ENCODE measurements around the gene SUPT16H. TPM values are rescaled to one million over a fixed set of nuclear protein-coding genes. Genes with fewer than 3 reads are reported as not detected.

SUPT16H gene
- total and polyA plus RNA-seq, 2 of the 8 experiments (the other 6 are each of a cell fraction or from before 2014, with no cell fraction given): 138 to 201 TPM

DNA sequence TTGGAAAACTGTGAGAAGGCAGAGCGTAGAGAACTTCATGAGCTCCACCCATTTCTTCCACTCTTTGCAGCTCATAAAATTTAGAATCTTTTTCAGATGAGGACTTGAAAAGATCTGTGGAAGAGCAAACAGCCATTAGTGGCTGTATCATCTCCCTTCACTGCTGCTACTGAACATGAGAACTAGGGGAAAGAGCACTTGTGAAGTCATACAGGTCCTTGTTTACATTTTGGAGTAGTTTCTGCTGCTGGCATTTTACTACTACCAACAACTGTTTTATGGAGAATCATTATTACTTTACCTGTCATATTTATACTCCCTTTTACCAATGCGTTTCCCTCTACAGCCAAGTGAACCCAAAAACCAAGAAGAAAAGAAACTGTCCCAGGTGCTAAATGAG is 62.9 kb downstream of the SUPT16H start:
- H3K4ac ChIP-seq (replicated peaks; ENCODE audit: insufficient read length, low read depth, low read length): no peak overlapping the region
- H2BK12ac ChIP-seq (ENCODE audit: low read depth, low read length): no peak overlapping the region
- H3K9ac ChIP-seq (replicated peaks in 1 of 4; ENCODE audit: extremely low read depth in 1 of 4, low read depth in 3 of 4, low read length in 3 of 4): no peak overlapping the region
- H3K36me3 ChIP-seq (ENCODE audit: control insufficient read depth in 2 of 4, insufficient read depth in 4 of 4, low read length in 3 of 4): no peaks in the 10 kb centered on the region
- CTCF ChIA-PET (ENCODE audit: partially characterized antibody): interaction anchor here (1.0 to 1.8 kb wide), 2 partner anchors 10 to 90 kb away, joined by 4 to 10 read pairs; no protein-coding TSS in a partner anchor
- no peak overlapping the region for H2AK5ac ChIP-seq (ENCODE audit: low read depth, low read length)
- H2BK5ac ChIP-seq (ENCODE audit: low read depth, low read length): no peak overlapping the region
- no peak overlapping the region for H3K4me2 ChIP-seq (ENCODE audit: insufficient read depth in 1 of 2, low read depth in 2 of 2, low read length in 2 of 2)
- no peak overlapping the region for H2BK120ac ChIP-seq (replicated peaks; ENCODE audit: low read depth, low read length)
- H3K4me1 ChIP-seq (replicated peaks in 1 of 4; ENCODE audit: control insufficient read depth in 3 of 4, insufficient read depth in 4 of 4, low read length in 3 of 4): peaks cover 0 to 2% (median 0%) of the 10 kb centered on the region in 4 experiments; a peak in 2 of 7 replicates
- 96% methylated on average over 2 of the region's 2 CpGs; no CpG with 5 or more reads in 1 of the 2 experiments for WGBS, 2 experiments (ENCODE audit: extremely low coverage in 1 of 2, insufficient coverage in 1 of 2, insufficient read length in 1 of 2, insufficient replicate concordance in 2 of 2, low coverage in 1 of 2, low lambda C conversion rate in 2 of 2, missing lambda C conversion rate in 1 of 2)
- no peaks in the 10 kb centered on the region for H3K79me2 ChIP-seq (ENCODE audit: control insufficient read depth in 1 of 2, insufficient read depth in 2 of 2, low read length in 2 of 2)
- H2AFZ ChIP-seq (ENCODE audit: low read length): no peak overlapping the region
- H3K4me3 ChIP-seq (ENCODE audit: extremely low read depth in 1 of 4, insufficient read depth in 2 of 4, low read depth in 3 of 4, low read length in 4 of 4): no peak overlapping the region
- no peak overlapping the region for H3K18ac ChIP-seq (ENCODE audit: extremely low read depth, low read length)
- POLR2A ChIA-PET (ENCODE audit: partially characterized antibody): interaction anchor here (1.7 to 2.2 kb wide), 4 partner anchors 8 to 58 kb away, joined by 3 to 10 read pairs (median 6); no protein-coding TSS in a partner anchor
- no peak overlapping the region for H2BK15ac ChIP-seq (ENCODE audit: low read length)
- H4K5ac ChIP-seq (ENCODE audit: insufficient read length, low read depth, low read length): no peak overlapping the region
- H2BK20ac ChIP-seq (ENCODE audit: low read length): no peak overlapping the region
- DNase-seq (ENCODE audit: low read depth in 1 of 2, low spot score in 2 of 2) (no peak), FAIRE-seq (no peak)
- H3K9me3 ChIP-seq (ENCODE audit: insufficient read depth in 2 of 2, low read depth in 1 of 2, low read length in 1 of 2): no peaks in the 10 kb centered on the region
- no peak overlapping the region for H4K91ac ChIP-seq (replicated peaks; ENCODE audit: insufficient read length, low read length)
- H3K23me2 ChIP-seq (ENCODE audit: low read depth, low read length): peaks cover 2% of the 10 kb centered on the region; the same call in 1 of the 2 replicates
- no peak overlapping the region for H3K56ac ChIP-seq (replicated peaks; ENCODE audit: insufficient read length, low read depth, low read length)
- no peak overlapping the region for H3K14ac ChIP-seq (ENCODE audit: insufficient read length)
- H3K27ac ChIP-seq (ENCODE audit: low read depth, low read length): no peak overlapping the region
- no peaks in the 10 kb centered on the region for H3K27me3 ChIP-seq (replicated peaks in 1 of 4; ENCODE audit: control insufficient read depth in 3 of 4, extremely low read depth in 1 of 4, insufficient read depth in 3 of 4, low read length in 3 of 4)
- H3K79me1 ChIP-seq (ENCODE audit: low read depth, low read length): no peaks in the 10 kb centered on the region
- H3K23ac ChIP-seq (ENCODE audit: insufficient read length): no peak overlapping the region
- no peak overlapping the region for H4K8ac ChIP-seq (ENCODE audit: extremely low read depth, insufficient read depth, low read length)
- H4K20me1 ChIP-seq (replicated peaks in 1 of 2; ENCODE audit: control insufficient read depth in 1 of 2, insufficient read depth in 2 of 2, low read length in 2 of 2): no peaks in the 10 kb centered on the region
- TF ChIP-seq SP1 (IDR thresholded peaks at IDR 0.05; ENCODE audit: low read depth, low read length) (no peak), KDM5A (IDR thresholded peaks at IDR 0.05; ENCODE audit: low read length) (no peak), SP2 (IDR thresholded peaks at IDR 0.05; ENCODE audit: low read length) (no peak), FOSL1 (IDR thresholded peaks at IDR 0.05; ENCODE audit: insufficient read depth, low read depth, low read length) (no peak), HDAC2 (IDR thresholded peaks at IDR 0.05; ENCODE audit: borderline replicate concordance in 1 of 2, low read depth in 2 of 2, low read length in 2 of 2) (no peak), RXRA (IDR thresholded peaks at IDR 0.05; ENCODE audit: insufficient read depth, low read depth, low read length) (no peak)
- TF ChIP-seq, protein P1, sequence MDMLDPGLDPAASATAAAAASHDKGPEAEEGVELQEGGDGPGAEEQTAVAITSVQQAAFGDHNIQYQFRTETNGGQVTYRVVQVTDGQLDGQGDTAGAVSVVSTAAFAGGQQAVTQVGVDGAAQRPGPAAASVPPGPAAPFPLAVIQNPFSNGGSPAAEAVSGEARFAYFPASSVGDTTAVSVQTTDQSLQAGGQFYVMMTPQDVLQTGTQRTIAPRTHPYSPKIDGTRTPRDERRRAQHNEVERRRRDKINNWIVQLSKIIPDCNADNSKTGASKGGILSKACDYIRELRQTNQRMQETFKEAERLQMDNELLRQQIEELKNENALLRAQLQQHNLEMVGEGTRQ (IDR thresholded peaks at IDR 0.05; ENCODE audit: low read length): no peak
- TF ChIP-seq, protein P2, sequence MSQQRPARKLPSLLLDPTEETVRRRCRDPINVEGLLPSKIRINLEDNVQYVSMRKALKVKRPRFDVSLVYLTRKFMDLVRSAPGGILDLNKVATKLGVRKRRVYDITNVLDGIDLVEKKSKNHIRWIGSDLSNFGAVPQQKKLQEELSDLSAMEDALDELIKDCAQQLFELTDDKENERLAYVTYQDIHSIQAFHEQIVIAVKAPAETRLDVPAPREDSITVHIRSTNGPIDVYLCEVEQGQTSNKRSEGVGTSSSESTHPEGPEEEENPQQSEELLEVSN (IDR thresholded peaks at IDR 0.05): no peak
